ENCODE measurements around the gene IRF2BPL. TPM values are rescaled to one million over a fixed set of nuclear protein-coding genes. Genes with fewer than 3 reads are reported as not detected.
A peak's percentile ranks its signal among the peaks of the same experiment; 100 is the strongest.

The IRF2BPL gene
- total RNA-seq, 1 experiment from 2014 or later, result 74.6 TPM

GRCh38 chr14:77043984-77044485 is 15.5 kb upstream of the IRF2BPL start:
- H3K9ac ChIP-seq (ENCODE audit: low read length), result peak overlapping the region; percentile 42
- intact Hi-C loops (cut with micrococcal nuclease), result loop anchor here (5.0 kb wide), 1 partner anchor 87 kb away; no protein-coding TSS in a partner anchor

More at GRCh38 chr14:77043984-77044485, 15.5 kb upstream of the IRF2BPL start:
- H3K4me1 ChIP-seq (ENCODE audit: control insufficient read depth in 1 of 2, insufficient read depth in 2 of 2, low read length in 2 of 2), result peaks cover 90 to 93% of the 10 kb centered on the region in 2 experiments
- H3K9me3 ChIP-seq (ENCODE audit: control insufficient read depth in 1 of 2, insufficient read depth in 1 of 2, low read depth in 1 of 2, low read length in 2 of 2), result no peaks in the 10 kb centered on the region
- RAD21 ChIA-PET (ENCODE audit: low non-redundant PET in 1 of 2, low total read pairs in 2 of 2, uncharacterized antibody in 2 of 2, unreplicated experiment in 2 of 2), result interaction anchor here in 1 of 2 experiments (1.9 kb wide), 1 partner anchor 97 kb away, joined by 6 read pairs; no protein-coding TSS in a partner anchor
- POLR2A ChIA-PET, result interaction anchor here (1.8 kb wide), 1 partner anchor 82 kb away, joined by 9 read pairs; no protein-coding TSS in a partner anchor
- ATAC-seq, result no peak
- H3K36me3 ChIP-seq (ENCODE audit: control insufficient read depth in 1 of 2, insufficient read depth in 2 of 2, low read length in 2 of 2), result no peaks in the 10 kb centered on the region
- TF ChIP-seq EZH2phosphoT487 (IDR thresholded peaks at IDR 0.05; ENCODE audit: borderline replicate concordance) (no peak), TCF7L2 (IDR thresholded peaks at IDR 0.05; ENCODE audit: borderline replicate concordance, extremely low read depth, insufficient read depth, insufficient read length) (no peak), ATF3 (IDR thresholded peaks at IDR 0.05) (no peak), CTCF (IDR thresholded peaks at IDR 0.05 in 2 of 3, conservative IDR thresholded peaks at IDR 0.05 in 1 of 3; ENCODE audit: borderline replicate concordance in 1 of 3, insufficient read depth in 1 of 3, low read depth in 2 of 3, low read length in 2 of 3) (no peak), ZFX (IDR thresholded peaks at IDR 0.05) (no peak), RAD21 (IDR thresholded peaks at IDR 0.05; ENCODE audit: low read depth) (no peak), FOSL1 (IDR thresholded peaks at IDR 0.05; ENCODE audit: low read depth) (no peak), ZNF274 (IDR thresholded peaks at IDR 0.05; ENCODE audit: low read depth, low read length) (no peak), SRF (IDR thresholded peaks at IDR 0.05; ENCODE audit: low read depth) (no peak), MAX (IDR thresholded peaks at IDR 0.05) (no peak), CBX3 (IDR thresholded peaks at IDR 0.05; ENCODE audit: low read depth) (no peak), ELF1 (IDR thresholded peaks at IDR 0.05; ENCODE audit: borderline replicate concordance, low read depth) (no peak), JUND (IDR thresholded peaks at IDR 0.05) (no peak), SP1 (IDR thresholded peaks at IDR 0.05; ENCODE audit: low read depth) (no peak), YY1 (IDR thresholded peaks at IDR 0.05; ENCODE audit: extremely low read depth, insufficient replicate concordance, low read depth, low read length) (no peak), CEBPB (IDR thresholded peaks at IDR 0.05; ENCODE audit: low read depth) (no peak), POLR2A (IDR thresholded peaks at IDR 0.05; ENCODE audit: borderline replicate concordance, extremely low read depth, insufficient read depth, insufficient read length) (no peak), SIN3A (IDR thresholded peaks at IDR 0.05; ENCODE audit: low read depth) (no peak)
- TF ChIP-seq, protein P1, sequence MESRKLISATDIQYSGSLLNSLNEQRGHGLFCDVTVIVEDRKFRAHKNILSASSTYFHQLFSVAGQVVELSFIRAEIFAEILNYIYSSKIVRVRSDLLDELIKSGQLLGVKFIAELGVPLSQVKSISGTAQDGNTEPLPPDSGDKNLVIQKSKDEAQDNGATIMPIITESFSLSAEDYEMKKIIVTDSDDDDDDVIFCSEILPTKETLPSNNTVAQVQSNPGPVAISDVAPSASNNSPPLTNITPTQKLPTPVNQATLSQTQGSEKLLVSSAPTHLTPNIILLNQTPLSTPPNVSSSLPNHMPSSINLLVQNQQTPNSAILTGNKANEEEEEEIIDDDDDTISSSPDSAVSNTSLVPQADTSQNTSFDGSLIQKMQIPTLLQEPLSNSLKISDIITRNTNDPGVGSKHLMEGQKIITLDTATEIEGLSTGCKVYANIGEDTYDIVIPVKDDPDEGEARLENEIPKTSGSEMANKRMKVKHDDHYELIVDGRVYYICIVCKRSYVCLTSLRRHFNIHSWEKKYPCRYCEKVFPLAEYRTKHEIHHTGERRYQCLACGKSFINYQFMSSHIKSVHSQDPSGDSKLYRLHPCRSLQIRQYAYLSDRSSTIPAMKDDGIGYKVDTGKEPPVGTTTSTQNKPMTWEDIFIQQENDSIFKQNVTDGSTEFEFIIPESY (IDR thresholded peaks at IDR 0.05; ENCODE audit: extremely low read depth, insufficient replicate concordance, low read length), result no peak
- TF ChIP-seq, protein P2, sequence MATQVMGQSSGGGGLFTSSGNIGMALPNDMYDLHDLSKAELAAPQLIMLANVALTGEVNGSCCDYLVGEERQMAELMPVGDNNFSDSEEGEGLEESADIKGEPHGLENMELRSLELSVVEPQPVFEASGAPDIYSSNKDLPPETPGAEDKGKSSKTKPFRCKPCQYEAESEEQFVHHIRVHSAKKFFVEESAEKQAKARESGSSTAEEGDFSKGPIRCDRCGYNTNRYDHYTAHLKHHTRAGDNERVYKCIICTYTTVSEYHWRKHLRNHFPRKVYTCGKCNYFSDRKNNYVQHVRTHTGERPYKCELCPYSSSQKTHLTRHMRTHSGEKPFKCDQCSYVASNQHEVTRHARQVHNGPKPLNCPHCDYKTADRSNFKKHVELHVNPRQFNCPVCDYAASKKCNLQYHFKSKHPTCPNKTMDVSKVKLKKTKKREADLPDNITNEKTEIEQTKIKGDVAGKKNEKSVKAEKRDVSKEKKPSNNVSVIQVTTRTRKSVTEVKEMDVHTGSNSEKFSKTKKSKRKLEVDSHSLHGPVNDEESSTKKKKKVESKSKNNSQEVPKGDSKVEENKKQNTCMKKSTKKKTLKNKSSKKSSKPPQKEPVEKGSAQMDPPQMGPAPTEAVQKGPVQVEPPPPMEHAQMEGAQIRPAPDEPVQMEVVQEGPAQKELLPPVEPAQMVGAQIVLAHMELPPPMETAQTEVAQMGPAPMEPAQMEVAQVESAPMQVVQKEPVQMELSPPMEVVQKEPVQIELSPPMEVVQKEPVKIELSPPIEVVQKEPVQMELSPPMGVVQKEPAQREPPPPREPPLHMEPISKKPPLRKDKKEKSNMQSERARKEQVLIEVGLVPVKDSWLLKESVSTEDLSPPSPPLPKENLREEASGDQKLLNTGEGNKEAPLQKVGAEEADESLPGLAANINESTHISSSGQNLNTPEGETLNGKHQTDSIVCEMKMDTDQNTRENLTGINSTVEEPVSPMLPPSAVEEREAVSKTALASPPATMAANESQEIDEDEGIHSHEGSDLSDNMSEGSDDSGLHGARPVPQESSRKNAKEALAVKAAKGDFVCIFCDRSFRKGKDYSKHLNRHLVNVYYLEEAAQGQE (IDR thresholded peaks at IDR 0.05; ENCODE audit: low read depth), result no peak
- H3K9me2 ChIP-seq (ENCODE audit: insufficient read depth), result no peaks in the 10 kb centered on the region
- H3K27me3 ChIP-seq (ENCODE audit: insufficient read depth, low read length), result no peaks in the 10 kb centered on the region
- peak overlapping the region; percentile 72 for H3K4me2 ChIP-seq (ENCODE audit: low read length)
- no peak for DNase-seq (ENCODE audit: low read depth, low spot score)
- BruUV-seq (replicated peaks), result TSS peak; percentile 90
- H3K79me2 ChIP-seq (ENCODE audit: insufficient read depth, low read length), result no peaks in the 10 kb centered on the region
- no peaks in the 10 kb centered on the region for H4K20me1 ChIP-seq (ENCODE audit: insufficient read depth)
- H3K4me3 ChIP-seq (replicated peaks in 1 of 2; ENCODE audit: low read depth in 1 of 2, low read length in 2 of 2), result 0 out of 4 replicates have a peak overlapping the region, but pooled peaks of 1 of the 2 experiments have one; percentile 22
- peak overlapping the region; percentile 87 for H3K27ac ChIP-seq (ENCODE audit: low read depth, low read length)
- CTCF ChIA-PET, result interaction anchor here (1.2 to 1.5 kb wide), 4 partner anchors 16 to 131 kb away, joined by 3 to 6 read pairs (median 4); no protein-coding TSS in a partner anchor
- peak overlapping the region; percentile 90 for H2AFZ ChIP-seq (ENCODE audit: low read depth, low read length, poor library complexity, severe bottlenecking)
